BJ (cell line): ENCODE data around the gene TOX3. TPM values are rescaled to one million over a fixed set of nuclear protein-coding genes. Genes with fewer than 3 reads are reported as not detected.

ENCODE experiments used
- CTCF ChIA-PET: fragments of 350-600 bp; formaldehyde crosslinking; extraction: SDS; loops from one replicate; lab custom pipeline; 2021; ENCODE audit warnings: antibody characterized with exemption, inconsistent platforms; lab: Yijun Ruan, JAX
- POLR2A ChIA-PET: fragments of 300-600 bp; sonication (Branson Sonifier 250); formaldehyde crosslinking; extraction: SDS; loops from one replicate; lab custom pipeline; 2021; ENCODE audit warnings: antibody characterized with exemption; lab: Charles Lee
- DNase-seq: peaks from one replicate; pipeline ENCODE4 v3.0.0-alpha.2; 2011; ENCODE audit warnings: low read depth
- H3K27me3 ChIP-seq: 2 replicates; pipeline ENCODE4 v1.6.0; 2011; ENCODE audit warnings: low read length; ENCODE audit not compliant: control insufficient read depth, insufficient read depth
- H3K36me3 ChIP-seq: 2 replicates; pipeline ENCODE4 v1.5.1; 2011; ENCODE audit warnings: low read length; ENCODE audit not compliant: control insufficient read depth, insufficient read depth
- H3K4me3 ChIP-seq: 2 replicates; pipeline ENCODE4 v1.5.1; 2011; ENCODE audit warnings: low read depth, mild to moderate bottlenecking, control low read depth, low read length
- CTCF ChIP-seq: IDR thresholded peaks from 2 replicates; pipeline ENCODE4 v1.5.1; 2011; ENCODE audit warnings: low read depth, mild to moderate bottlenecking, control low read depth, inconsistent platforms, low read length, moderate library complexity; ENCODE audit not compliant: insufficient read depth
- polyA plus RNA-seq: library from polyadenylated mRNA; depleted of rRNA; stranded (reverse); fragments of >200 nt; gene quantifications from 2 replicates; pipeline ENCODE4 v1.2.3, GENCODE V29; 2011

The TOX3 gene
- polyA plus RNA-seq, 1 experiment: not detected

GRCh38 chr16:52556083-52556482, 9.1 kb upstream of the TOX3 start:
- Histone ChIP-seq H3K4me3 (no peak overlapping the region), H3K36me3 (no peaks in the 10 kb centered on the region), H3K27me3 (no peaks in the 10 kb centered on the region)
- no peak for DNase-seq
- TF ChIP-seq CTCF: no peak
- ChIA-PET CTCF (no interaction called here), POLR2A (no interaction called here)

GRCh38 chr16:52555572-52555971, 8.6 kb upstream of the TOX3 start:
- no peak for TF ChIP-seq CTCF
- ChIA-PET CTCF (no interaction called here), POLR2A (no interaction called here)
- H3K36me3 ChIP-seq: no peaks in the 10 kb centered on the region
- H3K27me3 ChIP-seq: no peaks in the 10 kb centered on the region
- no peak for DNase-seq
- H3K4me3 ChIP-seq: no peak overlapping the region

- no peak for TF ChIP-seq CTCF
- no peaks in the 10 kb centered on the region for H3K36me3 ChIP-seq
- DNase-seq: no peak
- no peaks in the 10 kb centered on the region for H3K27me3 ChIP-seq
- no peak overlapping the region for H3K4me3 ChIP-seq
- ChIA-PET CTCF (no interaction called here), POLR2A (no interaction called here)
Measured at GRCh38 chr16:52554334-52554733, 7.4 kb upstream of the TOX3 start.

- POLR2A ChIA-PET: no interaction called here
- Histone ChIP-seq H3K4me3 (no peak overlapping the region), H3K36me3 (no peaks in the 10 kb centered on the region), H3K27me3 (no peaks in the 10 kb centered on the region)
- CTCF ChIA-PET: no interaction called here
- no peak for DNase-seq
- no peak for TF ChIP-seq CTCF
Measured at GRCh38 chr16:52553322-52553721, 6.4 kb upstream of the TOX3 start.

- H3K27me3 ChIP-seq: peaks cover under 1% of the 10 kb centered on the region; the same call in 1 of the 2 replicates
- DNase-seq: no peak
- TF ChIP-seq CTCF: no peak
- no peaks in the 10 kb centered on the region for H3K36me3 ChIP-seq
- H3K4me3 ChIP-seq: no peak overlapping the region
- POLR2A ChIA-PET: no interaction called here
- CTCF ChIA-PET: interaction anchor here (0.6 kb wide), 1 partner anchor 328 kb away, joined by 3 read pairs; no protein-coding TSS in a partner anchor
Measured at GRCh38 chr16:52552643-52553042, 5.7 kb upstream of the TOX3 start.
